T-helper 1 cell treated with Interleukin-12 subunit alpha and Interleukin-12 subunit beta and Interleukin-4 antibody, amounts not matched to agents 30 ng/mL and 1 ng/mL, for 36 hours (primary cell): Measurements from ENCODE around the gene GRM7. TPM values are rescaled to one million over a fixed set of nuclear protein-coding genes. Genes with fewer than 3 reads are reported as not detected.
"Not testable (repeated sequence)": the region's sequence is repeated elsewhere in the genome, so short reads cannot be mapped to it uniquely, and the experiment has no call there.

Experiments
- intact Hi-C: fragments of 100-400 bp; cut with micrococcal nuclease; formaldehyde crosslinking; loops from one replicate; pipeline ENCODE4 v1.15.1; 2024
- total RNA-seq: library from RNA; stranded (reverse); gene quantifications from 2 replicates; pipeline ENCODE4 v1.2.3, GENCODE V29; 2022

The GRM7 gene
- total RNA-seq, result not detected in 2 replicates

DNA sequence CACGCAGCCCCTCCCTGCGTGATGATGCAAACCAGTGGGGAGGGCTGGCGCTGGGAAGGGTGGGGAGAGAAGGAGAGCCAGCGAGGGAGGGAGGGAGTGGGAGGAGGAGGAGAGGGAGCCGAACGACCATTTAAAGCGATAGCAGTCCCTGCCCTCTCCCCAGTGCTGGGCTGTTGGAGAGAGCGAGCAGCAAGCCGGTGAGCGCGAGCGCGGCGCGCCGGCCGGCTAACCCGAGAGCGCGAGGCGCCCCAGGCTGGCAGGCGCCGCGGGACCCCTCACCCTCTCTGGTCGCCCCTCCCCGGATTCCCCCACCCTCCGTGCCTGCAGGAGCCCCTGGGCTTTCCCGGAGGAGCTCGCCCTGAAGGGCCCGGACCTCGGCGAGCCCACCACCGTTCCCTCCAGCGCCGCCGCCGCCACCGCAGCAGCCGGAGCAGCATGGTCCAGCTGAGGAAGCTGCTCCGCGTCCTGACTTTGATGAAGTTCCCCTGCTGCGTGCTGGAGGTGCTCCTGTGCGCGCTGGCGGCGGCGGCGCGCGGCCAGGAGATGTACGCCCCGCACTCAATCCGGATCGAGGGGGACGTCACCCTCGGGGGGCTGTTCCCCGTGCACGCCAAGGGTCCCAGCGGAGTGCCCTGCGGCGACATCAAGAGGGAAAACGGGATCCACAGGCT, at the start of gene GRM7:
TSS of gene GRM7 (plus strand) at position 162 of the 671 bp plus-strand sequence.
- intact Hi-C loops, result no loop called here

GRCh38 chr3:6821411-6821810, 39.5 kb upstream of the GRM7 start:
- intact Hi-C loops, result no loop called here

DNA sequence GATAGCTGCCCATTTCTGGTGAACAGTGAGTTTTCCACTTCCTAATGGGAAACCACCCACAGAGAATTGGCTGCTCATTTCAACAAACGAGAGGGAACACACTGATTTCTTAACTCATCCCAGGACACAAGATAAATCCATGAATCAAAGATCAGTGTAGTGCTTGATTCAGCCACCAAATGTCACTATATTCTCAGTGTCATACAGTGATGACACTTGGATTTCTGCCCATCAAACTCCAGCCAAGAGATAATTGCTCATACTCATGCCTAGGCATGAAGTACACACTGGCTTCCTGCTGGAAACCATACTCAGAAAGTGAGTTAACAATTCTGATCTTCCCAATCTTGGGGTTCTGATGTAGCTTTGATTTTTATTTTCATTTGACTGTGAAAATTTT, 35.4 kb upstream of the GRM7 start:
- intact Hi-C loops, result no loop called here

GRCh38 chr3:6827453-6827852, 33.5 kb upstream of the GRM7 start:
- intact Hi-C loops, result no loop called here

- intact Hi-C loops, result no loop called here
Observed at GRCh38 chr3:6844723-6845122, 16.2 kb upstream of the GRM7 start.

DNA sequence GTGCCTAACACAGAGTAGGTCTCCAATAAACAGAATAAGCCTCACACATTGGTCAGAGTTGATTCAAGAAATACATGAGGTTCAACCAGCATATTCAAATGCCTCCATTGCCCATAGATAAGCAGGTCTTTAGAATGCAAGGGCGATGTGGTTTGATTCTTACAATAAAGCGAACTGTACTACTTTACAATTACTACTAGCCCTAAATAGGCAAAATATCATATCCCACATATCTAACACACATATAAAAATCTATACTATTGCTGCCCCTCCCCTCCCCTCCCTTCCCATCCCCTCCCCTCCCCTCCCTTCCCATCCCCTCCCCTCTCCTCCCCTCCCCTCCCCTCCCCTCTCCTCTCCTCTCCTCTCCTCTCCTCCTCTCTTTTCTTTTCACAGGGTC, 6.7 kb upstream of the GRM7 start:
- intact Hi-C loops, result no loop called here

DNA sequence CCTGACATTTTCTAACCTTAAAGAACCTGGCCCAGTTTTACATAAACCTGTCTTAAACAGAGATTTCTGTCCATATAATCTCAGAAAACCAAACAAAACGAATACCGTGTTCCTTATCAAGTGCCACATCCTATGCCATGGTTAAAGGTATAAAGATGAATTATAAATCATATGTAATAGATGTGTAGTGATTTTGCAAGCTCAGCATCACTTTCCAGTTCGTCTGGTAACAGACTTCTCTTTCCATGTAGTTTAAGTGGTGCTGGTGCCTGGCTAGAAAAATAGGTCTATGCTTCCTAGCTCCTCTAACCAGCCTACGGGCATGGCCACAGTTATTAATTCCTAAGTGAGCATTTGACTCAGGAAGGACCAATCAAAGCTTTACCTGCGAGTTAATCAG, 3.4 kb upstream of the GRM7 start:
- intact Hi-C loops, result no loop called here

- intact Hi-C loops, result no loop called here
Observed at GRCh38 chr3:6860149-6860953, 564 bp upstream of the GRM7 start.

GRCh38 chr3:6861625-6862000, 698 bp downstream of the GRM7 start:
- intact Hi-C loops, result no loop called here

DNA sequence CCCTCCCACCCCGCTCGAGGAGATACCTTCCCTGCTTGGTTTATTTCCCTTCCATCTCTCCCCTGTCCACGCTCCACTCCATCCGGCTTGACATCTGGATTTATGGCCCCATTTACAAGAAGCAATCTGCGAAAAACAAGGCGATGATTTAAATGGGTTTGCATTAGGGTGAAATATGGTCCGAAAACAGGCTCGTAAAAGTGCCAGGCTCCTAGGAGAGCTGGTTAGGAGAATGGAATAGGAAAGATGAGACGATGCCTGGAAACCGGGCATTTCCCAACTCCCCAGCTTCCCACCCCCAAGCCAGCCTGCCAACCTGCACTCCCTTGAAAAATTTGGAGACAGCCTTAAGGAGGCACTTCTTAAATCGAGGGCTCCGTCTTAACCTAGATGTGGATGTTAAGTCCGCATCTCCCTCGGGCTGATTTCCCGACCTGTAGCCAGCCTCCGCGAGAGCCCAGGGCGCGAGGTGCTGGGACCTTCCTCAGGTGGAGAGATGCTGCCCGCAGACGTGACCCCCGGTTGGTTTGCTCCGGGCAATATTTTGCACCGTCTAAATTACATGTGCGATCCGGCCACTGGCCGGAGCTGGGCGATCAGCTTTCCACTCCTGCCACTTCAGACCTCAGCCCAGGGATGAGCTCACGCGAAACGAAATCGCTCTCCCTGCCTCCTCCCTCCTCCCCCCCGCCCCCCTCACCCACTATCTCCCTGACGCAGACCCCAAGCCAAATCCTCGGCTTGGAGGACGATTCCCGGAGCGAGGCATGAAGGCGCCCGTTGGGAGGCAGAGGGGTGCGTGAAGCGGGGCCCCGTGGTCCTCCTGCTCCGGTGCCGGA, 1.3 kb downstream of the GRM7 start:
- intact Hi-C loops, result no loop called here

DNA sequence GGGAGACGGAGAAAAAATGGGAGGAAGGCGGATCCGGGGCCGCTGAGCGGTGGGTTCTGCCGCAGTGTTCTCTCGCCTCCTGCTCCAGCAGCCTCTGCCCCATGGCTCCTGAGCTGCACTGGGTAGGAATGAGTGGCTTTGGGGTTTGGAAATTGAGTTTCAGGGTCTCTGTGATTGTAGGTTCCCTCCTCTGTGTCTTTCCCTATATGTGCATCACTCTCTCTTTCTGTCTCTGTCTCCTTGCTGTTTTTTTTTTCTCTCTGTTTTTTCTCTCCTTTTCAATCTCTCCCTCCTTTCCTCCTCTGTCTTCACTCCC, 1.9 kb downstream of the GRM7 start:
- intact Hi-C loops, result no loop called here

DNA sequence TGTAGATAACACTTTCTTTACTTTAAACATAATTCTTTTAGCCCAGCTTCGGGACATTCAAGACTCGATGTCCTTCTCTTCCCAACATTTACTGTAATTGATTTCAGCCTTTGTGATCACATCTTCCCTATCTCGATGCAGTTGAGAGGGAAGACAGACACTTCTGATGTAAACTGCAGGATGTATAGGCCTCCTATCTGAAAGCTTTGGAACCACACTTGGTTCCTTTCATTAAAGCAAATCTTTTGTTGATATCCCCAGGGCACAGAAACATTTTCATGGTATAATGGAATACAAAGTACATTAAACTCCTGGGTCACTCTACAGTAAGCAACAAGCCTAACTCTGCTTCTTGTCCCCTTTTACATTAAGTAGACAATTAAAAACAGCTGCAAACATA, 6.4 kb downstream of the GRM7 start:
- intact Hi-C loops, result no loop called here

DNA sequence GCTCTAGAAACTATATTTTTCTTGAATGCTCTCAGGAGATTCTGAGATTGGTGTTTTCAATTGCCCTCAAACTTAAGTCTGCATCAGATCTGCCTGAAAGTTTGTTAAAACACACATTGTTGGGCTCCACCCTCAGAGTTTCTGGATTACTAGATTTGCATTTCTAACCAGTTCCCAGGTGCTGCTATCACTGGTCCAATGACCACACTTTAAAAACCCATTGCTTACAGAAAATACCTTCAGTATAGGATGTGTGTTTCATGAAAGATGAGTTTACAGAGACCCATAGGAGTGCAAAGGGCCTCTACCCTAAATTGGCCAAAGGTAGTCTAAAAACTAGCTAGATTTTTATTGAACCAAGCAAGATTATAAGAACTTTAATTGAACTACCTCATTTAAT, 17.8 kb downstream of the GRM7 start:
- intact Hi-C loops, result no loop called here

- intact Hi-C loops, result no loop called here
Observed at GRCh38 chr3:6912240-6912639, 51.3 kb downstream of the GRM7 start.

- intact Hi-C loops, result no loop called here
Observed at GRCh38 chr3:6915898-6916297, 55.0 kb downstream of the GRM7 start.

- intact Hi-C loops, result no loop called here
Observed at GRCh38 chr3:6921066-6921465, 60.2 kb downstream of the GRM7 start.

GRCh38 chr3:6921876-6922275, 61.0 kb downstream of the GRM7 start:
- intact Hi-C loops, result no loop called here

DNA sequence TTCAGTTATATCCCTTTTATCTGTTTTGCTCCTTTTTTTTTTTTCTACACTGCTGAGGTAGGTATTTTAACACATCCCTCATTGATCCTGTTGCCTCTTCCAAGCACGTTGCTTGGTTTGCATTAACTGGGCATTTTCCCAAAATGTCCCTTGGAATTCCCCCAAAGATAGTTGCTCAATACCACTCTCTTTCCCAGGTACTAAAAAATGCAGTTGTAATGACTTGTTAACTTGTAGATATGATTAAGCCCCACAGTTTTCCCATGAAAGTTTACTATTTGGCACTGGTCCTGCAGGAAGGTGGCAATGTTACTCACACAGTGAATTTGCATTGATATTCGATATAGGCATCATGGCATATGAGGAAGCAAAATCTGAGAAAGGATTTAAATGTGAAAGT, 67.1 kb downstream of the GRM7 start:
- intact Hi-C loops, result no loop called here

- intact Hi-C loops, result no loop called here
Observed at GRCh38 chr3:6929918-6930317, 69.0 kb downstream of the GRM7 start.

DNA sequence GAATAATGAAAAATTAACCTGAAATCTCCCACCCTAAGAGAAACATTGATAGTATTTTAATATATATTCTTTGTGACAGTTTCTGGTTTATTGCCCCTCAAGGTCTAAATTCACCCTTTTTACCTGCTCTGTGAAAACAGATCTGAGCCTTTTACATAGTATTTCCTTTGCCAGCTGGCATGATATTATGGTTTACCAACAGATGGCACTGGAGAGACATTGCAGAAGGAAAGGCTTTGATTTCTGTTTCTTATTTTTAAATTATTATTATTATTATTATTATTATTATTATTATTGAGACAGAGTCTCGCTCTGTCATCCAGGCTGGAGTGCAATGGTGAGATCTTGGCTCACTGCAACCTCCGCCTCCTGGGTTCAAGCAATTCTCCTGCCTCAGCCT, 74.5 kb downstream of the GRM7 start:
- intact Hi-C loops, result not testable (repeated sequence)

- intact Hi-C loops, result no loop called here
Observed at GRCh38 chr3:6935970-6936369, 75.1 kb downstream of the GRM7 start.

- intact Hi-C loops, result no loop called here
Observed at GRCh38 chr3:6962801-6963200, 101.9 kb downstream of the GRM7 start.
